A673 (cell line): ENCODE results near the gene ZFYVE28.

ENCODE experiments used
- EZH2 ChIP-seq: fragments of 200-600 bp; sonication (generic); IDR thresholded peaks from 2 replicates; pipeline ENCODE4 v1.6.1; 2017; ENCODE audit warnings: borderline replicate concordance, low read depth, mild to moderate bottlenecking, mixed read lengths, antibody characterized with exemption, low read length; ENCODE audit not compliant: poor library complexity, severe bottlenecking
- TF ChIP-seq, protein P1 (sequence below): fragments of 300-800, 200-600 bp; sonication (generic); conservative IDR thresholded peaks from 2 replicates; pipeline ENCODE4 v1.5.1; 2017; ENCODE audit warnings: low read depth, mild to moderate bottlenecking, antibody characterized with exemption, low read length, moderate library complexity, mixed read lengths

DNA sequence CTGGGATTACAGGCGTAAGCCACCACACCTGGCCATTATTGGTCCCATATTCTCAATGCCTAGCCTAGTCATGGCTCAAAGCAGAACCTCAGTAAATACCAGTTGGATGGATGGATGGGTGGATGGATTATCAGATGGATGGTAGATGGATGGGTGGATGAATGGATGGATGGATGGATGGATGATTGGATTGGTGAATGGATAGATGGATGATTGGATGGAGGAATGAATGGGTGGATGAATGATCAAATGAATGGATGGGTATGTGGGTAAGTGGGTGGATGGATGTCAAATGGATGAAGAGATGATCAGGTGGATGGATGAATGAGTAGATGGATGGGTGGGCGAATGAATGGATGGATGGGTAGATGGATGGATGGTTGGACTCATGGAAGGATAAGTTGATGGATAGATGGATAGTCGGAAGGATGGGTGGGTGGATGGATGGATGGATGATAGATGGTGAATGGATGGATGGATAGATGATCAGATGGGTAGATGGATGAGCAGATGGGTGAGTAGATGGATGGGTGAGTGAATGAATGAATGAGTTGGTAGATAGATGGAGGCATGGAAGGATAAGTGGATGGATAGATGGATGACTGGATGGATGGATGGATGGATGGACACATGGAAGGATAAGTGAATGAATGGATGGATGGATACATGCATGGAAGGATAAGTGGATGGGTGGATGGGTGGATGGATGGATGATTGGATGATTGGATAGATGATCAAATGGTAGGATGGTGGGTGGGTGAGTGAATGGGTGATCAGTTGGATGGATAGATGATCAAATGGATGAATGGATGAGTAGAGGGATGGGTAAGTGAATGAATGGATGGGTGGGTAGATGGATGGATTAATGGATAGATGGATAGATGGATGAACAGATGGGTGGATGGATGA lies 28.5 kb upstream of the ZFYVE28 start:
- TF ChIP-seq, protein P1, sequence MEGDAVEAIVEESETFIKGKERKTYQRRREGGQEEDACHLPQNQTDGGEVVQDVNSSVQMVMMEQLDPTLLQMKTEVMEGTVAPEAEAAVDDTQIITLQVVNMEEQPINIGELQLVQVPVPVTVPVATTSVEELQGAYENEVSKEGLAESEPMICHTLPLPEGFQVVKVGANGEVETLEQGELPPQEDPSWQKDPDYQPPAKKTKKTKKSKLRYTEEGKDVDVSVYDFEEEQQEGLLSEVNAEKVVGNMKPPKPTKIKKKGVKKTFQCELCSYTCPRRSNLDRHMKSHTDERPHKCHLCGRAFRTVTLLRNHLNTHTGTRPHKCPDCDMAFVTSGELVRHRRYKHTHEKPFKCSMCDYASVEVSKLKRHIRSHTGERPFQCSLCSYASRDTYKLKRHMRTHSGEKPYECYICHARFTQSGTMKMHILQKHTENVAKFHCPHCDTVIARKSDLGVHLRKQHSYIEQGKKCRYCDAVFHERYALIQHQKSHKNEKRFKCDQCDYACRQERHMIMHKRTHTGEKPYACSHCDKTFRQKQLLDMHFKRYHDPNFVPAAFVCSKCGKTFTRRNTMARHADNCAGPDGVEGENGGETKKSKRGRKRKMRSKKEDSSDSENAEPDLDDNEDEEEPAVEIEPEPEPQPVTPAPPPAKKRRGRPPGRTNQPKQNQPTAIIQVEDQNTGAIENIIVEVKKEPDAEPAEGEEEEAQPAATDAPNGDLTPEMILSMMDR: no peak
- TF ChIP-seq EZH2: no peak
